ENCODE measurements around the gene LECT2.

LECT2 gene

GRCh38 chr5:135954899-135955298 lies at the start of gene LECT2:
TSS of gene LECT2 (minus strand) at chr5:135954983. CDS start at chr5:135954833, 150 bp downstream.
- DNase-seq (ENCODE audit: low read depth): no peak

GRCh38 chr5:136004436-136004835 lies 49.7 kb upstream of the LECT2 start:
- DNase-seq (ENCODE audit: low read depth): no peak

GRCh38 chr5:136001466-136001981 lies 46.7 kb upstream of the LECT2 start:
- no peak for DNase-seq (ENCODE audit: low read depth)

GRCh38 chr5:136000932-136001331 lies 46.1 kb upstream of the LECT2 start:
- DNase-seq (ENCODE audit: low read depth): no peak

- DNase-seq (ENCODE audit: low read depth): no peak
These were observed 45.4 kb upstream of the LECT2 start for GRCh38 chr5:136000147-136000546.

GRCh38 chr5:135999406-136000139 lies 44.8 kb upstream of the LECT2 start:
- no peak for DNase-seq (ENCODE audit: low read depth)

GRCh38 chr5:135998889-135999288 lies 44.1 kb upstream of the LECT2 start:
- no peak for DNase-seq (ENCODE audit: low read depth)

GRCh38 chr5:135997673-135998335 lies 43.0 kb upstream of the LECT2 start:
- no peak for DNase-seq (ENCODE audit: low read depth)

GRCh38 chr5:135996611-135997010 lies 41.8 kb upstream of the LECT2 start:
- no peak for DNase-seq (ENCODE audit: low read depth)

GRCh38 chr5:135995976-135996375 lies 41.2 kb upstream of the LECT2 start:
- DNase-seq (ENCODE audit: low read depth): no peak

- DNase-seq (ENCODE audit: low read depth): no peak
These were observed 39.3 kb upstream of the LECT2 start for GRCh38 chr5:135993880-135994636.

GRCh38 chr5:135993335-135993879 lies 38.6 kb upstream of the LECT2 start:
- DNase-seq (ENCODE audit: low read depth): no peak

- DNase-seq (ENCODE audit: low read depth): no peak
These were observed 36.6 kb upstream of the LECT2 start for GRCh38 chr5:135991429-135991828.

- no peak for DNase-seq (ENCODE audit: low read depth)
These were observed 35.9 kb upstream of the LECT2 start for GRCh38 chr5:135990528-135991255.

GRCh38 chr5:135989686-135990085 lies 34.9 kb upstream of the LECT2 start:
- no peak for DNase-seq (ENCODE audit: low read depth)

- DNase-seq (ENCODE audit: low read depth): no peak
These were observed 33.8 kb upstream of the LECT2 start for GRCh38 chr5:135988546-135988945.

GRCh38 chr5:135986891-135987401 lies 32.2 kb upstream of the LECT2 start:
- no peak for DNase-seq (ENCODE audit: low read depth)

- DNase-seq (ENCODE audit: low read depth): no peak
These were observed 31.6 kb upstream of the LECT2 start for GRCh38 chr5:135986401-135986800.

- DNase-seq (ENCODE audit: low read depth): no peak
These were observed 31.2 kb upstream of the LECT2 start for GRCh38 chr5:135985951-135986350.

- DNase-seq (ENCODE audit: low read depth): no peak
These were observed 25.8 kb upstream of the LECT2 start for GRCh38 chr5:135980620-135981019.

- DNase-seq (ENCODE audit: low read depth): no peak
These were observed 24.7 kb upstream of the LECT2 start for GRCh38 chr5:135979510-135979909.

- no peak for DNase-seq (ENCODE audit: low read depth)
These were observed 24.2 kb upstream of the LECT2 start for GRCh38 chr5:135978993-135979392.
